Stimulated activated naive CD8-positive, alpha-beta T cell treated with anti-CD3 and anti-CD28 coated beads, Interleukin-15, Interleukin-2, amounts not matched to agents 100 ng/mL and 50 ng/mL, for 24 hours (primary cell): ENCODE results near the gene POMP.

Experiments used
- H3K27ac Mint-ChIP-seq: one replicate; pipeline ENCODE4 v1.8.0; 2021; ENCODE audit warnings: mild to moderate bottlenecking, mixed read lengths
- H3K27me3 Mint-ChIP-seq: one replicate; pipeline ENCODE4 v1.8.0; 2021; ENCODE audit warnings: mixed read lengths
- H3K36me3 Mint-ChIP-seq: one replicate; pipeline ENCODE4 v1.8.0; 2021; ENCODE audit warnings: low read depth, mixed read lengths
- H3K4me1 Mint-ChIP-seq: one replicate; pipeline ENCODE4 v1.8.0; 2021; ENCODE audit warnings: low read depth, mixed read lengths
- H3K4me3 Mint-ChIP-seq: one replicate; pipeline ENCODE4 v1.8.0; 2021; ENCODE audit warnings: mild to moderate bottlenecking, mixed read lengths
- H3K9me3 Mint-ChIP-seq: one replicate; pipeline ENCODE4 v1.8.0; 2021; ENCODE audit warnings: mixed read lengths

POMP gene

GRCh38 chr13:28704282-28704681 is 45.4 kb downstream of the POMP start:
- Mint-ChIP-seq H3K27ac (no peak overlapping the region), H3K4me1 (peaks cover 11% of the 10 kb centered on the region), H3K27me3 (no peaks in the 10 kb centered on the region), H3K36me3 (peaks cover 44% of the 10 kb centered on the region), H3K9me3 (no peaks in the 10 kb centered on the region), H3K4me3 (no peak overlapping the region)

DNA sequence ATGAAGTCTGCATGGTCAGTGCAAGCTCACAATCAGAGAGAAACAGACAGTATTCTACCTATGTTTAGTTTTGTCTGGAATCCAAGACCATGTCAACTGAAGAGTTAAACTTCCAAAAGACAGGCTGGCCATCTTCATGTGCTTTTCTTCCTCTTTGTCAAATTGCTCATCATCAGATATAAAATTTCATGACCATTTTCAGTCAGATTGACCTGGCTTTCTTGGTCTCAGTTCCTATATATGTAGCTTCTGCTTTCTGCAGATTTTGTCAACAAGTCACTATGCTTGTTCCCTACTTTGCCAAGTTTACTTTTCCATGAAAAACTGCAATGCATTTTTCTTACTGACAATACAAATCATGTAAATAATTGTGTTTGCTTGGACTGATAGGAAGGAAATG is 46.0 kb downstream of the POMP start:
- H3K4me3 Mint-ChIP-seq: no peak overlapping the region
- peaks cover 48% of the 10 kb centered on the region for H3K36me3 Mint-ChIP-seq
- H3K27me3 Mint-ChIP-seq: no peaks in the 10 kb centered on the region
- no peaks in the 10 kb centered on the region for H3K9me3 Mint-ChIP-seq
- no peak overlapping the region for H3K27ac Mint-ChIP-seq
- H3K4me1 Mint-ChIP-seq: peaks cover 11% of the 10 kb centered on the region

DNA sequence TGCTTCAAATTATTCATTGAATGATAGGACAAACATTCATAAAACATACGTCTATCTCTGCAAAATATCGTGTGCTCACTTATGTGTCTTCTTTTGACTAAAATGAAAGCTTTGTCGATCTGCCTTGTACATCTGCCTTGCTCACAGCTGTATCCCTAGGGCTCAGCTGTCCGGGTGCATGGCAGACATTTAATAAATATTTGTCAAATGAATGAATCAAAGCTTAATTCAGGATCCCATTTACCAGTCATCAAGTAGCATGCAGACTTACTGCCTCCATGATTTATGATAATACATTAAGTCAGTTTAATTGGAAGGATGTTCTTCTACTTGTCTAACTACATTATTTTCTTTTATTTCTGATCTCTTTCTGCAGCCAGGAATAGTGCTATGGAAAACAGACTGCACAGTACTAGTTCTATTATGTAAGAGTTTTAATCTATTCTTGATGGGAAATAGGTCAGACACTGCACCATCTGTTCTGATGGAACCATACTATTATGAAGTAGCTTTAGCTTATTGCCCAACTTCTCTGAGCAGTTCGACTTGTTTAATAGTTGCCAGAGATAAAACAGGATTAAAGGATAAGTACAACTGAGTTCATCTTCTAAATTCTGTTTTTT is 46.6 kb downstream of the POMP start:
- H3K9me3 Mint-ChIP-seq: no peaks in the 10 kb centered on the region

DNA sequence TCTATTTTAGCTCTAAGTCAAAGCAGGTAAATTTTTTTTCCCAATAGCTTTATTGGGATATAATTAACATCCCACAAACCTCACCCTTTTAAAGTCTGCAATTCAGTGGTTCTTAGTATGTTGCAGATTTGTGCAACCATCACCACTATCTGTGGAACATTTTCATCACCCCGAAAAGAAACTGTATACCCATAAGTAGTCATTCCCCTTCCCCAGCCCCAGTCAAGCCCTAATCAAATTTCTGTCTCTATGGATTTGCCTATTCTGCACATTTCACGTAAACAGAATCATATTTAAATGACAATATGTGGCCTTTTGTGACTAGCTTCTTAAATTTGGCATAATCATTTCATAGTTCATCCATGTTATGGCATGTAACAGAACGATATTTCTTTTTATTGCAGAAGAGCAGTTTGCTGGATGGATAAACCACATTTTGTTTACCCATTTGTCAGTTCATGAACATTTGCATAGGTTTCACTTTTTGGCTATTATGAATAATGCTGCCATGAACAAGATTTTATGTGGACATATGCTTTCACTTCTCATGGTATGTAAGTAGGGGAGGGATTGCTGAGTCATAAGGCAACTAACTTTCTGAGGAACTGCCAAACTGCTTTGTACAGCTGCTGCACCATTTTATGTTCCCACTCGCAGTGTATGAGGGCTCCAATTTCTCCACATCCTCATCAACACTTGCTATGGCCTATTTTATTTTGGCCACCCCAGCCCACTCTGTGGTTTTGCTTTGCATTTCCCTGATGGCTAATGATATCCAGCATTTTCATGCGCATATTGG is 48.9 kb downstream of the POMP start:
- Mint-ChIP-seq H3K9me3 (no peaks in the 10 kb centered on the region), H3K4me3 (no peak overlapping the region), H3K36me3 (peaks cover 39% of the 10 kb centered on the region), H3K27me3 (no peaks in the 10 kb centered on the region), H3K27ac (no peak overlapping the region), H3K4me1 (peaks cover 11% of the 10 kb centered on the region)

More for the DNA sequence above, 46.6 kb downstream of the POMP start:
- Mint-ChIP-seq H3K36me3 (peaks cover 48% of the 10 kb centered on the region), H3K4me1 (peaks cover 11% of the 10 kb centered on the region), H3K27ac (no peak overlapping the region), H3K4me3 (no peak overlapping the region), H3K27me3 (no peaks in the 10 kb centered on the region)

DNA sequence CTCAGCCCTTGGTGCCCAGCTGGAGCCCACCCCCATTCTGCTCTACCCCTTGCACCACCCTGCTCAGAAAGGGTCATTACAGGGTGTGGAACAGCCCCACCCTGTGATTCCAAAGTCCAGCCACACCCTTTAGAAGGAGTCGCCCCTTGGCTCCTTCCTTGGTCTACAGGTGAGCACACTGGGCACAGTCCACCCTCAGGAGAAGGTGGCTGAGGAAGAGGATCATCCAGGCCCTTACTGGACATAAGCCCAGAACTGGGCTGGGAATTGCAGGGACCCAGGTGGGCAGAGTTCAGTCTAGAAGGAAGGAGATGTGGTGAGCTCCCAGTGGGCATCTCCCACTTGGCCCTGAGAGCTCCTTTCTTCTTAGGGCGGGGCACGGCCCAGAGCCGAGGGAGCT is 51.2 kb downstream of the POMP start:
- H3K4me3 Mint-ChIP-seq: no peak overlapping the region
- no peaks in the 10 kb centered on the region for H3K9me3 Mint-ChIP-seq
- peaks cover 15% of the 10 kb centered on the region for H3K4me1 Mint-ChIP-seq
- H3K36me3 Mint-ChIP-seq: peaks cover 29% of the 10 kb centered on the region
- no peaks in the 10 kb centered on the region for H3K27me3 Mint-ChIP-seq
- H3K27ac Mint-ChIP-seq: no peak overlapping the region

GRCh38 chr13:28714651-28715050 is 55.7 kb downstream of the POMP start:
- Mint-ChIP-seq H3K36me3 (peaks cover 17% of the 10 kb centered on the region), H3K27ac (no peak overlapping the region), H3K4me1 (peaks cover 32% of the 10 kb centered on the region)

DNA sequence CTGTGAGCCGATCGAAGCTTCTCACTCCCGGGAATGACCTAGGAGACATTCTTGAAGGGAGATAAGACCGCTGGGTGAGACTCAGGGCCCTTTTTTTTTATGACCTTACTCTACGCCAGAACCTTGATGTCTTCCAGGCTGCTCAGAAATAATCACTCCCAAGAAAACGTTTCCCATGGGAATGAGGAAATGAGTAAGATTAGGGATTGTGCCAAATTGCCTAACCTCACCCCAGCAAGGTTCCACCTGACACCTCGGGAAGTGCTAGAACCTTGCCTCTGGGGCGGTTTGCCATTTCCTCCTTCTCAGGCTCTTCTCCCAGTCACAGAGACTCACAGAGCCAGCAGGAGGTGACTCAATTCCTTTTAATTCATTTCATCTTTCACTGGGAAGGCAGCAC is 57.6 kb downstream of the POMP start:
- Mint-ChIP-seq H3K36me3 (peaks cover 7% of the 10 kb centered on the region), H3K27me3 (no peaks in the 10 kb centered on the region), H3K4me1 (peaks cover 33% of the 10 kb centered on the region), H3K4me3 (no peak overlapping the region), H3K27ac (no peak overlapping the region), H3K9me3 (no peaks in the 10 kb centered on the region)

More at GRCh38 chr13:28714651-28715050, 55.7 kb downstream of the POMP start:
- Mint-ChIP-seq H3K27me3 (no peaks in the 10 kb centered on the region), H3K4me3 (no peak overlapping the region), H3K9me3 (no peaks in the 10 kb centered on the region)

- H3K4me3 Mint-ChIP-seq: peak overlapping the region; percentile 53
- H3K27ac Mint-ChIP-seq: no peak overlapping the region
- H3K9me3 Mint-ChIP-seq: no peaks in the 10 kb centered on the region
- H3K27me3 Mint-ChIP-seq: no peaks in the 10 kb centered on the region
- H3K4me1 Mint-ChIP-seq: peaks cover 33% of the 10 kb centered on the region
- peaks cover 7% of the 10 kb centered on the region for H3K36me3 Mint-ChIP-seq
Measured at GRCh38 chr13:28717170-28717569, 58.2 kb downstream of the POMP start.

GRCh38 chr13:28718196-28718542 is 59.2 kb downstream of the POMP start:
- peak overlapping the region; percentile 79 for H3K27ac Mint-ChIP-seq
- no peaks in the 10 kb centered on the region for H3K27me3 Mint-ChIP-seq
- no peaks in the 10 kb centered on the region for H3K9me3 Mint-ChIP-seq
- peaks cover 33% of the 10 kb centered on the region for H3K4me1 Mint-ChIP-seq
- peak overlapping the region; percentile 92 for H3K4me3 Mint-ChIP-seq
- H3K36me3 Mint-ChIP-seq: peaks cover 5% of the 10 kb centered on the region

- Mint-ChIP-seq H3K27ac (peak within 1 kb of the TSS; percentile 94), H3K9me3 (no peaks in the 10 kb centered on the region), H3K4me3 (peak within 1 kb of the TSS; percentile 92), H3K27me3 (no peaks in the 10 kb centered on the region), H3K4me1 (peaks cover 33% of the 10 kb centered on the region), H3K36me3 (no peaks in the 10 kb centered on the region)
Measured at GRCh38 chr13:28718543-28719226, 59.8 kb downstream of the POMP start, which contains the start of gene SLC46A3. SLC46A3 (minus strand) TSS chr13:28718970; CDS start chr13:28717998, 972 bp downstream.

DNA sequence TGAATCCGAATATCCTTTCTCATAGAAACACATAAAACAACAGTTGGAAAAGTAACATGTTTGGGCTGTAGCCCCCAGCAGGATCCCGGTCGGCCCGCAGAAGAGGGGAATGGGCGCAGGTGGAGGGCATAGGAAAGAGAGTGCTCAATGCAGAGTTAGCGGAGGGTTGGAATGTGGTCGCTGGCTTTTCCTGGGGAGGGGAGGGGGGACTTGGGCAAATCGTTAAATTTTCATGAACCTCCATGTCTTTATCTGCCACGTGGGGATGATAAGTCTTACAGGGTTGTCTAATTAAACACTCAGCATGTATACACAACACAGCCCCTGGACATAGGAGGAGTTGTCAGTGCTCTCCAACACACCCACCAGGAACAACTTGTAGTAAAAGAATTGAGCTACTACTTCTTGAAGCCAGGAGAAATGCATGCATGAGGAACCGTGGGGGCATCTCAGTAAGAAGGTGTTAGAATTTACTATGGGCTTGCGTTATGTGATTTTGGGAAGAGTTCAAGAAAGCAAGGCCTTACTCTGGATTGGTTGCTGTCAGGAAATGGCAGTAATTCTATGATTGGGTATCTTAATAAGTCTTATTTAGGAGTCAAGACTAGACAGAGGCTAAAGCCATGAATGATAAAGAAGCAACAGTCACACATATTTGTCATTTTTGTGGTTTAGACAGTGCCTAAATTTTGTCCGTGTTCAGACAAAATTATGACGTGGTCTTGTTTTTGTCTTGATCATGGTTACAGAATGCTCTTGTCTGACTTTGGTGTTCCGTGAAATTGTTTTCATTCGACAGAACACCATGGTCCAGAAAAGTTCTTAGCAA is 60.5 kb downstream of the POMP start:
- H3K27ac Mint-ChIP-seq: peak overlapping the region; percentile 94

DNA sequence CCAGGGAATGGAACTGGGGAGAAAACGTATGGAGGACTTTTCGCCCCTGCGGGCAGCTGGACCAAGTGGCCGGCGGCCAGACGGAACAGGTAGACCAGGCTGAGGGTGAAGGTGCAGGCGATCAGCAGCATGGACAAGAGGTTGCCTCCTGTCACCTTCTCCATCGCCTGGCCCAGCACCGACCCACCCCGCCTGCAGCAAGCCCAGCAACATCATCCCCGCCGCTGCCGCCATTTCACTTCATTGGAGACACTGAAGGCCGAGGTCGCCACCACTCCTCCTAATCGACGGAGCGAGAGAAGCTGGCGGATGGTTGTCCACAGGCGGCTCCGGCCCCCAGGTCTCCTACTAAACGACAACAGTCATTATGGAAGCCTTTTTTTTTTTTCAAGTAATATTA is 64.9 kb downstream of the POMP start:
- Mint-ChIP-seq H3K27ac (no peak overlapping the region), H3K36me3 (no peaks in the 10 kb centered on the region), H3K4me3 (no peak overlapping the region), H3K27me3 (peaks cover 9% of the 10 kb centered on the region), H3K9me3 (no peaks in the 10 kb centered on the region), H3K4me1 (peaks cover 9% of the 10 kb centered on the region)

More for the DNA sequence above, 60.5 kb downstream of the POMP start:
- peak overlapping the region; percentile 92 for H3K4me3 Mint-ChIP-seq
- no peaks in the 10 kb centered on the region for H3K27me3 Mint-ChIP-seq
- no peaks in the 10 kb centered on the region for H3K36me3 Mint-ChIP-seq
- peaks cover 33% of the 10 kb centered on the region for H3K4me1 Mint-ChIP-seq
- H3K9me3 Mint-ChIP-seq: no peaks in the 10 kb centered on the region

DNA sequence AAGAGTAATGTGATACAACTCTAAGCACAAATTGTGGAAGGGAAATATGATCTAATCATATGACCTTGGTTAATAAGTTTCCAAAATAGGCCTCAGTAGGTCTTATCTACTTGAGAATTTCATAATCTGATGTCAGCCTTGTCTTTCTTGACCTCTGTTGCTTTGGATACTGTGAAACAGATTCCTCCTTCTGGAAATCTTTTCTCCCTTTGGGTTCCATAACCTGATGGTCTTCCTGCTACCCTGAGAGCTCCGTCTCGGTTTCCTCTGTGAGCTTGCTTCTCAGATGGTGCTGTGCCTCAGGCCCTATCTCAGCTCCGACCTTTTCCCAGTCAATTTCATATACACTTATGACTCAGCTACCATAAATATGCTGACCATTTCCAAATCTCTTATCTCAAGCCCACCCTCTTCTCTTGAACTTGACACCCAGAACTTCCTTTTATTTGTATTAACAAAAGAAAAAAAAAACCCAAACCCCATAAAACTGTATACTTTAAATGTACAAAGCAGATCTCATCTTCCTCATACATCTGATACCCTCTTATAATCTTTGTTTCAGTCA is 66.2 kb downstream of the POMP start:
- H3K9me3 Mint-ChIP-seq: no peaks in the 10 kb centered on the region
- H3K27ac Mint-ChIP-seq: no peak overlapping the region
- no peak overlapping the region for H3K4me3 Mint-ChIP-seq
- H3K4me1 Mint-ChIP-seq: no peaks in the 10 kb centered on the region
- no peaks in the 10 kb centered on the region for H3K36me3 Mint-ChIP-seq
- peaks cover 9% of the 10 kb centered on the region for H3K27me3 Mint-ChIP-seq
